SK-N-SH treated with all-trans-retinoic acid at 6 μM for 48 hours (cell line): ENCODE data around the gene THSD7A.

Source experiments
- CREB5 ChIP-seq: fragments of 250-450 bp; sonication (Bioruptor Pico); IDR thresholded peaks from 2 replicates; pipeline ENCODE4 v1.5.1; 2020; ENCODE audit warnings: low read depth, mild to moderate bottlenecking, moderate library complexity
- OSR1 ChIP-seq: fragments of 250-450 bp; sonication (Bioruptor Pico); IDR thresholded peaks from 2 replicates; pipeline ENCODE4 v1.8.0; 2022; ENCODE audit warnings: moderate library complexity, mild to moderate bottlenecking, inconsistent platforms
- PATZ1 ChIP-seq: fragments of 250-450 bp; sonication (Bioruptor Pico); IDR thresholded peaks from 2 replicates; pipeline ENCODE4 v1.8.0; 2020; ENCODE audit warnings: mild to moderate bottlenecking, moderate library complexity, borderline replicate concordance
- SNAI2 ChIP-seq: fragments of 250-450 bp; sonication (Bioruptor Pico); IDR thresholded peaks from 2 replicates; pipeline ENCODE4 v1.5.0; 2020; ENCODE audit warnings: mild to moderate bottlenecking, moderate library complexity
- TCF4 ChIP-seq: fragments of 250-450 bp; sonication (Bioruptor Pico); IDR thresholded peaks from 2 replicates; pipeline ENCODE4 v1.8.0; 2021; ENCODE audit warnings: mild to moderate bottlenecking, moderate library complexity, borderline replicate concordance
- ZC3H10 ChIP-seq: fragments of 250-450 bp; sonication (Bioruptor Pico); IDR thresholded peaks from 2 replicates; pipeline ENCODE4 v1.5.1; 2021; ENCODE audit warnings: mild to moderate bottlenecking, moderate library complexity
- ZFP3 ChIP-seq: fragments of 250-450 bp; sonication (Bioruptor Pico); IDR thresholded peaks from 2 replicates; pipeline ENCODE4 v1.5.0; 2020; ENCODE audit warnings: mild to moderate bottlenecking, moderate library complexity
- ZNF8 ChIP-seq: fragments of 450-650 bp; formaldehyde crosslinking; IDR thresholded peaks from 2 replicates; pipeline ENCODE4 v1.5.0; 2020; ENCODE audit warnings: mild to moderate bottlenecking, moderate library complexity

GRCh38 chr7:11412036-11412435 is 420.0 kb downstream of the THSD7A start:
- TF ChIP-seq CREB5 (CRISPR knock-in tag), result no peak
- TF ChIP-seq ZC3H10, result no peak
- no peak for TF ChIP-seq PATZ1
- TF ChIP-seq ZFP3, result no peak
- no peak for TF ChIP-seq TCF4 (CRISPR knock-in tag)
- no peak for TF ChIP-seq ZNF8 (CRISPR knock-in tag)
- no peak for TF ChIP-seq SNAI2 (CRISPR knock-in tag)
- TF ChIP-seq OSR1 (CRISPR knock-in tag), result no peak
